GM23338 (cell line): ENCODE data around the gene LAMA1. TPM values are rescaled to one million over a fixed set of nuclear protein-coding genes. Genes with fewer than 3 reads are reported as not detected.

Experiments
- ATAC-seq: fragments of 200-7000 bp; cut with Tn5 transposase; 3 replicates; pipeline ENCODE4 v1.9.1; 2020
- DNase-seq: peaks from one replicate; pipeline ENCODE4 v3.0.0-alpha.2; 2015; ENCODE audit warnings: low spot score
- H2AFZ ChIP-seq: fragments of 200-600 bp; sonication (generic); 2 replicates; pipeline ENCODE4 v1.8.0; 2016; ENCODE audit warnings: antibody characterized with exemption, mild to moderate bottlenecking, moderate library complexity
- H3F3A ChIP-seq: fragments of 200-600 bp; sonication (generic); replicated peaks from 2 replicates; pipeline ENCODE4 v1.8.0; 2017; ENCODE audit warnings: antibody characterized with exemption, mixed run types, low read depth
- H3K27ac ChIP-seq: fragments of 200-600 bp; sonication (generic); 2 replicates; pipeline ENCODE4 v1.6.1; 2016; ENCODE audit warnings: low read depth
- H3K27me3 ChIP-seq: fragments of 200-600 bp; sonication (generic); 2 replicates; pipeline ENCODE4 v1.8.0; 2016; ENCODE audit warnings: mild to moderate bottlenecking, mixed run types, moderate library complexity; ENCODE audit not compliant: insufficient read depth
- H3K36me3 ChIP-seq: fragments of 200-600 bp; sonication (generic); 2 replicates; pipeline ENCODE4 v1.8.0; 2016; ENCODE audit warnings: mild to moderate bottlenecking; ENCODE audit not compliant: insufficient read depth
- H3K4me1 ChIP-seq: fragments of 200-600 bp; sonication (generic); 2 replicates; pipeline ENCODE4 v1.8.0; 2016; ENCODE audit warnings: mild to moderate bottlenecking, moderate library complexity; ENCODE audit not compliant: insufficient read depth
- H3K4me2 ChIP-seq: fragments of 200-600 bp; sonication (generic); 2 replicates; pipeline ENCODE4 v1.7.1; 2017; ENCODE audit warnings: mixed run types
- H3K4me3 ChIP-seq: fragments of 200-600 bp; sonication (generic); 2 replicates; pipeline ENCODE4 v1.6.1; 2016; ENCODE audit warnings: mixed run types
- H3K79me2 ChIP-seq: fragments of 200-600 bp; sonication (generic); replicated peaks from 2 replicates; pipeline ENCODE4 v1.8.0; 2017; ENCODE audit warnings: mild to moderate bottlenecking; ENCODE audit not compliant: insufficient read depth
- H3K9me2 ChIP-seq: fragments of 200-600 bp; sonication (generic); 2 replicates; pipeline ENCODE4 v1.8.0; 2017; ENCODE audit not compliant: insufficient read depth
- H4K20me1 ChIP-seq: fragments of 200-600 bp; sonication (generic); replicated peaks from 2 replicates; pipeline ENCODE4 v1.8.0; 2017; ENCODE audit warnings: mild to moderate bottlenecking; ENCODE audit not compliant: insufficient read depth
- H3K27ac Mint-ChIP-seq: 2 replicates; pipeline ENCODE4 v1.8.0; 2020; ENCODE audit warnings: inconsistent platforms, mild to moderate bottlenecking, moderate library complexity, mixed read lengths
- H3K27me3 Mint-ChIP-seq: 3 replicates; pipeline ENCODE4 v1.8.0; 2022; ENCODE audit warnings: low read depth, mild to moderate bottlenecking, moderate library complexity, mixed read lengths, inconsistent platforms; ENCODE audit not compliant: insufficient read depth, poor library complexity
- H3K36me3 Mint-ChIP-seq: 3 replicates; pipeline ENCODE4 v1.8.0; 2021; ENCODE audit warnings: low read depth, mild to moderate bottlenecking, inconsistent platforms, moderate library complexity, mixed read lengths
- H3K4me1 Mint-ChIP-seq: 3 replicates; pipeline ENCODE4 v1.8.0; 2020; ENCODE audit warnings: mild to moderate bottlenecking, inconsistent platforms, mixed read lengths
- H3K4me3 Mint-ChIP-seq: 3 replicates; pipeline ENCODE4 v1.8.0; 2021; ENCODE audit warnings: moderate library complexity, mild to moderate bottlenecking, inconsistent platforms, mixed read lengths
- H3K9me3 Mint-ChIP-seq: 3 replicates; pipeline ENCODE4 v1.8.0; 2020; ENCODE audit warnings: moderate library complexity, mild to moderate bottlenecking, inconsistent platforms, mixed read lengths
- CREB1 ChIP-seq: fragments of 250-450 bp; sonication (Bioruptor Pico); IDR thresholded peaks from 2 replicates; pipeline ENCODE4 v1.5.0; 2020; ENCODE audit warnings: low read depth, mild to moderate bottlenecking, moderate library complexity
- EZH2 ChIP-seq: fragments of 200-600 bp; sonication (generic); IDR thresholded peaks from one replicate; pipeline ENCODE4 v1.8.0; 2017; ENCODE audit warnings: antibody characterized with exemption, mild to moderate bottlenecking, low read depth; ENCODE audit not compliant: unreplicated experiment
- EZH2phosphoT487 ChIP-seq: fragments of 200-600 bp; sonication (generic); IDR thresholded peaks from one replicate; pipeline ENCODE4 v1.8.1; 2018; ENCODE audit warnings: antibody characterized with exemption; ENCODE audit not compliant: unreplicated experiment
- JUNB ChIP-seq: IDR thresholded peaks from one replicate; pipeline ENCODE4 v1.6.1; 2016; ENCODE audit warnings: antibody characterized with exemption; ENCODE audit not compliant: unreplicated experiment
- NANOG ChIP-seq: IDR thresholded peaks from 2 replicates; pipeline ENCODE4 v1.6.1; 2016; ENCODE audit warnings: antibody characterized with exemption, borderline replicate concordance
- POLR2AphosphoS5 ChIP-seq: IDR thresholded peaks from 2 replicates; pipeline ENCODE4 v1.6.1; 2016; ENCODE audit warnings: antibody characterized with exemption, low read depth
- ZNF114 ChIP-seq: fragments of 250-450 bp; sonication (Bioruptor Pico); IDR thresholded peaks from 2 replicates; pipeline ENCODE4 v1.5.0; 2020; ENCODE audit warnings: mild to moderate bottlenecking, moderate library complexity
- polyA plus RNA-seq: library from polyadenylated mRNA; unstranded; fragments of >200 nt; fragmentation: Nextera tagmentation; extraction: Ambion mirVana; gene quantifications from 2 replicates; pipeline ENCODE4 v1.2.1, GENCODE V29; 2016
- total RNA-seq: library from RNA; depleted of rRNA; stranded (reverse); fragments of >200 nt; shearing (Covaris generic); gene quantifications from 2 replicates; pipeline ENCODE4 v1.2.3, GENCODE V29; 2014
- TF ChIP-seq, protein P1 (sequence below): fragments of 250-450 bp; sonication (Bioruptor Pico); IDR thresholded peaks from 2 replicates; pipeline ENCODE4 v1.5.0; 2020; ENCODE audit warnings: mild to moderate bottlenecking, moderate library complexity
- TF ChIP-seq, protein P2 (sequence below): IDR thresholded peaks from 2 replicates; pipeline ENCODE4 v1.6.1; 2016; ENCODE audit warnings: antibody characterized with exemption
- TF ChIP-seq, protein P3 (sequence below), 2 experiments: fragments of 200-600 bp in 1 of 2; sonication (generic) in 1 of 2; conservative IDR thresholded peaks; 2 replicates each; pipeline versions ENCODE4 v1.5.1 to v1.6.1; 2016 to 2017; ENCODE audit warnings: antibody characterized with exemption in 2 of 2, low read depth in 2 of 2, mild to moderate bottlenecking in 2 of 2, moderate library complexity in 1 of 2

Gene LAMA1
- total and polyA plus RNA-seq, 2 experiments from 2014 or later = 14.8 to 52.3 TPM

DNA sequence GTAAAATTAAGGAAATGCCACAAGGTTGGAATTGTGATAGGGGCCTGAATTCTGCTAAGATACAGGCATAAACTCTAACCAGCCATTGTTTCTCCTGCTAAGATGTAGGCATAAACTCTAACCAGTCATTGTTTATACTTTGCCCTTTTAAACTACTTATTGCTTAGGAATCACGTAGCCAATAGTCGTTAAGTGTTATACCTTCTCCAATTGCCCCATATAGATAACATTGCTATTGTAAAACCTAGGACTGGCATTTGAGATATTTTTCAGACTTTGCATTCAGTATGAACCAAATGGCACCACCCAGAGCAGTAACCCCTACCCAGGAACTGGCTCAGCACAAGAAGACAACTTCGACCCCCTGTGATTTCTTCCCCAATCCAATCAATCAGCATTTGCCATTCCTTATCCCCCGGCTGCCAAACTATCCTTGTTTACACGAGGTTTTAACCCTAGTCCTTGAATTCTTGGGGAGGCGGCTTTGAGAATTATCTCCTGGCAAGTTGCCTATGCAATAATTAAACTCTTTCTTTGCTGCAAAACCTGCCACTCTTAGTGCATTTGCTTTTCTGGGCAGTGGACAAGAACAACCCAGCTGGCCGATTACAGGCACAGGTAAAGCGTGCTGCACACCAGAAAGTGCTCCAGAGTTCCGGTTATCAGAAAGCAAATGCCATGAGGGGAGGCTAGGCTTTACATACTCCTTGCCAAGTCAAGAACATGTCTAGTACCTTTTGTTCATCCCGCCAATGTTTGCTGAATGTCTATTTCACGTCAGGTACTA lies 167.6 kb downstream of the LAMA1 start (continued):
- TF ChIP-seq, protein P1, sequence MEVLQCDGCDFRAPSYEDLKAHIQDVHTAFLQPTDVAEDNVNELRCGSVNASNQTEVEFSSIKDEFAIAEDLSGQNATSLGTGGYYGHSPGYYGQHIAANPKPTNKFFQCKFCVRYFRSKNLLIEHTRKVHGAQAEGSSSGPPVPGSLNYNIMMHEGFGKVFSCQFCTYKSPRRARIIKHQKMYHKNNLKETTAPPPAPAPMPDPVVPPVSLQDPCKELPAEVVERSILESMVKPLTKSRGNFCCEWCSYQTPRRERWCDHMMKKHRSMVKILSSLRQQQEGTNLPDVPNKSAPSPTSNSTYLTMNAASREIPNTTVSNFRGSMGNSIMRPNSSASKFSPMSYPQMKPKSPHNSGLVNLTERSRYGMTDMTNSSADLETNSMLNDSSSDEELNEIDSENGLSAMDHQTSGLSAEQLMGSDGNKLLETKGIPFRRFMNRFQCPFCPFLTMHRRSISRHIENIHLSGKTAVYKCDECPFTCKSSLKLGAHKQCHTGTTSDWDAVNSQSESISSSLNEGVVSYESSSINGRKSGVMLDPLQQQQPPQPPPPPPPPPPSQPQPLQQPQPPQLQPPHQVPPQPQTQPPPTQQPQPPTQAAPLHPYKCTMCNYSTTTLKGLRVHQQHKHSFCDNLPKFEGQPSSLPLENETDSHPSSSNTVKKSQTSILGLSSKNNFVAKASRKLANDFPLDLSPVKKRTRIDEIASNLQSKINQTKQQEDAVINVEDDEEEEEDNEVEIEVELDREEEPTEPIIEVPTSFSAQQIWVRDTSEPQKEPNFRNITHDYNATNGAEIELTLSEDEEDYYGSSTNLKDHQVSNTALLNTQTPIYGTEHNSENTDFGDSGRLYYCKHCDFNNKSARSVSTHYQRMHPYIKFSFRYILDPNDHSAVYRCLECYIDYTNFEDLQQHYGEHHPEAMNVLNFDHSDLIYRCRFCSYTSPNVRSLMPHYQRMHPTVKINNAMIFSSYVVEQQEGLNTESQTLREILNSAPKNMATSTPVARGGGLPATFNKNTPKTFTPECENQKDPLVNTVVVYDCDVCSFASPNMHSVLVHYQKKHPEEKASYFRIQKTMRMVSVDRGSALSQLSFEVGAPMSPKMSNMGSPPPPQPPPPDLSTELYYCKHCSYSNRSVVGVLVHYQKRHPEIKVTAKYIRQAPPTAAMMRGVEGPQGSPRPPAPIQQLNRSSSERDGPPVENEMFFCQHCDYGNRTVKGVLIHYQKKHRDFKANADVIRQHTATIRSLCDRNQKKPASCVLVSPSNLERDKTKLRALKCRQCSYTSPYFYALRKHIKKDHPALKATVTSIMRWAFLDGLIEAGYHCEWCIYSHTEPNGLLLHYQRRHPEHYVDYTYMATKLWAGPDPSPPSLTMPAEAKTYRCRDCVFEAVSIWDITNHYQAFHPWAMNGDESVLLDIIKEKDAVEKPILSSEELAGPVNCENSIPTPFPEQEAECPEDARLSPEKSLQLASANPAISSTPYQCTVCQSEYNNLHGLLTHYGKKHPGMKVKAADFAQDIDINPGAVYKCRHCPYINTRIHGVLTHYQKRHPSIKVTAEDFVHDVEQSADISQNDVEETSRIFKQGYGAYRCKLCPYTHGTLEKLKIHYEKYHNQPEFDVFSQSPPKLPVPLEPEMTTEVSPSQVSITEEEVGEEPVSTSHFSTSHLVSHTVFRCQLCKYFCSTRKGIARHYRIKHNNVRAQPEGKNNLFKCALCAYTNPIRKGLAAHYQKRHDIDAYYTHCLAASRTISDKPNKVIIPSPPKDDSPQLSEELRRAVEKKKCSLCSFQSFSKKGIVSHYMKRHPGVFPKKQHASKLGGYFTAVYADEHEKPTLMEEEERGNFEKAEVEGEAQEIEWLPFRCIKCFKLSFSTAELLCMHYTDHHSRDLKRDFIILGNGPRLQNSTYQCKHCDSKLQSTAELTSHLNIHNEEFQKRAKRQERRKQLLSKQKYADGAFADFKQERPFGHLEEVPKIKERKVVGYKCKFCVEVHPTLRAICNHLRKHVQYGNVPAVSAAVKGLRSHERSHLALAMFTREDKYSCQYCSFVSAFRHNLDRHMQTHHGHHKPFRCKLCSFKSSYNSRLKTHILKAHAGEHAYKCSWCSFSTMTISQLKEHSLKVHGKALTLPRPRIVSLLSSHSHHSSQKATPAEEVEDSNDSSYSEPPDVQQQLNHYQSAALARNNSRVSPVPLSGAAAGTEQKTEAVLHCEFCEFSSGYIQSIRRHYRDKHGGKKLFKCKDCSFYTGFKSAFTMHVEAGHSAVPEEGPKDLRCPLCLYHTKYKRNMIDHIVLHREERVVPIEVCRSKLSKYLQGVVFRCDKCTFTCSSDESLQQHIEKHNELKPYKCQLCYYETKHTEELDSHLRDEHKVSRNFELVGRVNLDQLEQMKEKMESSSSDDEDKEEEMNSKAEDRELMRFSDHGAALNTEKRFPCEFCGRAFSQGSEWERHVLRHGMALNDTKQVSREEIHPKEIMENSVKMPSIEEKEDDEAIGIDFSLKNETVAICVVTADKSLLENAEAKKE = no peak
- TF ChIP-seq JUNB = no peak
- no peak for TF ChIP-seq ZNF114
- TF ChIP-seq POLR2AphosphoS5 = no peak
- no peak for TF ChIP-seq EZH2
- no peak for TF ChIP-seq NANOG

DNA sequence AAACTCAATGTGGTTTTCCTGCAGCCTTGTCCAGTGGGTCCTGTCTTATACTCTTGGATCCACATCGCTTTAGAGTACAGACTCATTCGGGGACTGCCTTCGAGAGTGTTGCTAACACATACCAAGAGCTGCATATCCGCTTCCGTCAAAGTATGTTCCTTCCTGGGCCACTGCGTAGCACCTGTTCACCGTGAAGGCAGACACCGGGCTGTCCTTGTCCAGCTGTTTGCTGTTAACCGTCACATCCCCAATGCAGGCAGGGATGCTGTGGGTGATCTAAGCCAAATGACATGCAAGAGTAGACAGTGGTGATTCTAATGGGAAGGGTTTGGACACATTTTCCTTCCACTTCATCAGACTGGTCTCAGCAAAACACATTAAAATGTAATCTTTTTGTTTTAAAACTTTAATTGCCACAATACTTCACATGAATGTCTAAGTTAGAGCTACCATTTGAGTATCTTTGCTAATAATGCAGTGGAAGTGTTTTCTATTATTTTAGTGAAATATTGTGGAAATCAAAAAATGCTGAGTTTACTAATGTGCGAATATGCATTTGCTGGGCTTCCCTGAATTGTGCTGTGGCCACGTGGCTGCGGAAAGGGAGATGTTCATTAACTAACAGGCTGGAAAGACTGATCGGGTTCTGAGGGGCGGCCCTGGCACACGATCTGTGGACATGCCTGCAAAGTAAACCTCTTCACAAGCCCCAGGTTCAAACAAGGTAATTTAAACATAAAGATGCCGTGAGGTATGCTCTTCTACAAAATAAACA lies 169.1 kb downstream of the LAMA1 start:
- Mint-ChIP-seq H3K27me3 (peaks cover 2% of the 10 kb centered on the region), H3K4me1 (peaks cover 7% of the 10 kb centered on the region), H3K9me3 (no peaks in the 10 kb centered on the region), H3K27ac (no peak overlapping the region), H3K36me3 (peaks cover 32% of the 10 kb centered on the region), H3K4me3 (no peak overlapping the region)
- peaks cover 7% of the 10 kb centered on the region; the same call in 1 of the 2 replicates for H3K36me3 ChIP-seq
- H3K9me2 ChIP-seq = no peaks in the 10 kb centered on the region
- no peaks in the 10 kb centered on the region for H3K79me2 ChIP-seq
- no peak for ATAC-seq
- H3K4me3 ChIP-seq = no peak overlapping the region
- H3K27ac ChIP-seq = no peak overlapping the region
- H3K4me1 ChIP-seq = no peaks in the 10 kb centered on the region
- H3K4me2 ChIP-seq = no peak overlapping the region
- DNase-seq = no peak
- no peaks in the 10 kb centered on the region for H3K27me3 ChIP-seq
- peaks cover 4% of the 10 kb centered on the region; the same call in 1 of the 2 replicates for H4K20me1 ChIP-seq
- no peaks in the 10 kb centered on the region for H3F3A ChIP-seq
- no peak overlapping the region for H2AFZ ChIP-seq
- TF ChIP-seq POLR2AphosphoS5 = no peak
- TF ChIP-seq, protein P2, sequence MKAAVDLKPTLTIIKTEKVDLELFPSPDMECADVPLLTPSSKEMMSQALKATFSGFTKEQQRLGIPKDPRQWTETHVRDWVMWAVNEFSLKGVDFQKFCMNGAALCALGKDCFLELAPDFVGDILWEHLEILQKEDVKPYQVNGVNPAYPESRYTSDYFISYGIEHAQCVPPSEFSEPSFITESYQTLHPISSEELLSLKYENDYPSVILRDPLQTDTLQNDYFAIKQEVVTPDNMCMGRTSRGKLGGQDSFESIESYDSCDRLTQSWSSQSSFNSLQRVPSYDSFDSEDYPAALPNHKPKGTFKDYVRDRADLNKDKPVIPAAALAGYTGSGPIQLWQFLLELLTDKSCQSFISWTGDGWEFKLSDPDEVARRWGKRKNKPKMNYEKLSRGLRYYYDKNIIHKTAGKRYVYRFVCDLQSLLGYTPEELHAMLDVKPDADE = no peak
- no peak for TF ChIP-seq EZH2phosphoT487
- no peak for TF ChIP-seq NANOG
- no peak for TF ChIP-seq ZNF114
- no peak for TF ChIP-seq CREB1 (CRISPR knock-in tag)
- TF ChIP-seq, protein P3, sequence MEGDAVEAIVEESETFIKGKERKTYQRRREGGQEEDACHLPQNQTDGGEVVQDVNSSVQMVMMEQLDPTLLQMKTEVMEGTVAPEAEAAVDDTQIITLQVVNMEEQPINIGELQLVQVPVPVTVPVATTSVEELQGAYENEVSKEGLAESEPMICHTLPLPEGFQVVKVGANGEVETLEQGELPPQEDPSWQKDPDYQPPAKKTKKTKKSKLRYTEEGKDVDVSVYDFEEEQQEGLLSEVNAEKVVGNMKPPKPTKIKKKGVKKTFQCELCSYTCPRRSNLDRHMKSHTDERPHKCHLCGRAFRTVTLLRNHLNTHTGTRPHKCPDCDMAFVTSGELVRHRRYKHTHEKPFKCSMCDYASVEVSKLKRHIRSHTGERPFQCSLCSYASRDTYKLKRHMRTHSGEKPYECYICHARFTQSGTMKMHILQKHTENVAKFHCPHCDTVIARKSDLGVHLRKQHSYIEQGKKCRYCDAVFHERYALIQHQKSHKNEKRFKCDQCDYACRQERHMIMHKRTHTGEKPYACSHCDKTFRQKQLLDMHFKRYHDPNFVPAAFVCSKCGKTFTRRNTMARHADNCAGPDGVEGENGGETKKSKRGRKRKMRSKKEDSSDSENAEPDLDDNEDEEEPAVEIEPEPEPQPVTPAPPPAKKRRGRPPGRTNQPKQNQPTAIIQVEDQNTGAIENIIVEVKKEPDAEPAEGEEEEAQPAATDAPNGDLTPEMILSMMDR (conservative IDR thresholded peaks at IDR 0.05; ENCODE audit: low read depth in 2 of 2) = no peak
